IPS DF 4.7 (cell line): ENCODE results near the gene DLG2.

Source experiments
- DNase-seq: peaks from one replicate; pipeline ENCODE4 v3.0.0-alpha.2; 2013; ENCODE audit warnings: low spot score; ENCODE audit errors: extremely low read depth

The DLG2 gene

DNA sequence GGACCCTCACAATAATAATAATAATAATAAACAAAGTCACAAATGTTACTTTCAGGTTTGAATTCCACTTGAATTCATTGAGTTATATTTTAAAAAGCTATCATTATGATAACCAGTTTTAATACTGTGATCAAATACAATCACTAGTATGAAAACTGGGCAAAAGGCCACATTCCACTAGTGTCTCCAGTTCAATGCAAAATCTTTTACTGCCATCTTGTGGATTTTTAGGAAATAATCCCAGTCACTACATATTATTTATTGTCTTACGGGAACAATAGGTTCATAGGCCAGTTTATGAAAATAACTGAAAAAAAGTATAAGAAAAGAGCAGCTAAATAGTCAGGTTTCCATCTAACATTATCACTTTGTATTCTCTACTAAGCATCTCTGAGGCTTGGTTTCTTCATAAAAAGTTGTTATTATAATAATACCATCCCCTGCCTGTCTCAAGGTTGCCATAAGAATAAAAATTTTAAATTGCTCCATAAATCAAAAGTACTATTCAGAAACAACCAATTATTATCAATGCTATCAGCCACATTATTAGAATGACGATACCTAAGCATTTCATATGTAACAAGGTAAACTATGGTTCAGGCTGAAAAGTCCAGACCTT, 1807.1 kb downstream of the DLG2 start:
- DNase-seq = no peak

DNA sequence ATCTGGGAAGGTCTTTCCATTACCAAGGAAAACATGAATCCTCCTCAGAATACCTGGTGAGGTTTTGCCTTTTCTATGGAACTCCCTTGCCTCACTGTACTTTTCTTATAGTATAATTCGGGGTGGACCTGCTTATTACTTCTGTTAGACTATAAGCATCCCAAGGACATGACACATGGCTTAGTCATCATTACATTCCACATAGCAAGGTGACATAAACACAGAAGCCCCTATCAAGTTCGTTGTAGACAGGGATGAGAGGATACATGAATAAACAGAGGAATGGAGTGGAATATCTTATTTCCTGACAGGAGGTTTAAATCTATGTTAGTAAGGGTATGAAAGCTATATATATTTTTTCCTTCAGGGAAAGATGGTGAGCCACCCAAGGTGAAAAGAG, 1808.8 kb downstream of the DLG2 start:
- no peak for DNase-seq

DNA sequence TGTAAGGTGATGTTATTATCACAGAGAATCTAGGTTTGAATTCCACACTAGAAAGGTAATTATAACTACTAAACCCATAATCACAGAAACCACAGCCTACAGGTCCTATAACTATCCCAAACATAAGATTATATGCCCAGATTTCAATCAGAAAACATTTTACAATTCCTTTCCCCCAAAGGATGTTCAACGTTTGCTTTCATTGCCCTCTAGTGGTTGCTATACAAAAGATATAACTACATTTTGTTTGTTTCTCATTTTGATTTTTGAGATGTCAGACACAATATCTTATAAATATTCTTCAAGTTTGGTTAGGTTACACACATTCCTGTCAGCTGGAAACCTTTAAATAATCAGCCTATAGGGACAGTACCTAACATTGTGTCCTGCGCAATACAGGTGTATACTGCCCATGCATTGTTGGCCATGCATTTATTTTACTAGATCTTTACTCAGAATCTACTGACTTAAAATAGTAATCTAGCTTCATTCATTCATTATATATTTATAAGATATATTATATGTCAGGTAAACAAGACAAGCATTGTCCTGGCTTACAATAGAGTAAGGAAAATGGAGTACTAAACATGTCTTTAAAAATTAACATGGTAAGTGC, 1810.5 kb downstream of the DLG2 start:
- no peak for DNase-seq

DNA sequence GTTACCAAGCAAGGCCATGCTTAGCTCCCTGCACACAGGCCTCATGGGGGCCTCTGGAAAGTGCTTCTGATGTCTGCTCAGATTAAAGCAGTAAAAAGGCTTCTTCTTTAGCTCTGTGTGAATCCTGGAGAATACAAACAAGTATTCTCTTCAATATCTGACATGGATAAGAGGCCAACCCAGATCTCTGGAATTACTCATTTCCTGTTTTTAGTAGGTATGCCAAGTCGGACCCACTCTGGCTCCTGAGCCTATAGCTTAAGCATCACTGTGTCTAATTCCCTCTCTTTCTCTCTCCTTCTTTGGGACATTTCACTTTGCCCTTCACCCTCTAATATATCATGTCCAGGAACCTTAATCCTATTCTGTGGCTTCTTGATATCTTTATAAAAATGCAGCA, 1811.4 kb downstream of the DLG2 start:
- DNase-seq = no peak

DNA sequence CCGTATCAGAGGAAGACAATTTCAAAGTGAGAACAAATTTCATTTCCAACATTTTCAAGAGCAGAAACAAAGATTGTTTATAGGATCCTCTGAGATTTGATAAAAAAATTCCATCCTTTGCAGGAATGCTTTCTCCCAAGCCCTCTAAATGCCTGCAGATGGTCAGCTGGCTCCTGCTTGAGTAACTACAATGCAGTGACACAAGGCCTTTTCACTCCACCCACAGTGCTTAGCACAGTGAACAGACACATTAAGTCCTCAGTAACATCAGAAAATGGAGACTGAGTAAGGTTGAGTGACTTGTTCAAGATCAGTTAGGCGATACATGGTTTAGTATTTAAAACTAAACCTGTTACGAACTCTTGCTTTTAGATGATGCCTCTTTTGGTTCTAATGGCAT, 1813.8 kb downstream of the DLG2 start:
- no peak for DNase-seq

DNA sequence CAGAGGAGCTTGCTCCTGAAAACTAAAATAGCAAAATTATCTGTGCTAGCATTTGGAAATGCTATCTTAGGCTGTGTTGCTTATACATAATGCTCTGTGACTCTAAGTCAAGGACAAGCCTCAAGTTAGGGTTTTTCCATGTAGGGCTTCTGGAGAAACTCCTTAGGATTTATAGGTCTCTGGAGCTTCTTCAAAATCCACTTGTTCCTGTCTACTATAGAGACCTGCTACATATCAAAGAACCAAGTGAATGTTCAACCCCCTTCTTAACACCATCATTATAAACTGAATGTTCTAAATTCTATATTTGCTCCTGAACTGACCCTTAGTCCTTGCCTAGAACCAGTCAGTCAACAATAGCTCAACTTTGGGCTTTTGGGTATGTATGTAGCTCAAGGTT, 1817.9 kb downstream of the DLG2 start:
- DNase-seq = no peak

DNA sequence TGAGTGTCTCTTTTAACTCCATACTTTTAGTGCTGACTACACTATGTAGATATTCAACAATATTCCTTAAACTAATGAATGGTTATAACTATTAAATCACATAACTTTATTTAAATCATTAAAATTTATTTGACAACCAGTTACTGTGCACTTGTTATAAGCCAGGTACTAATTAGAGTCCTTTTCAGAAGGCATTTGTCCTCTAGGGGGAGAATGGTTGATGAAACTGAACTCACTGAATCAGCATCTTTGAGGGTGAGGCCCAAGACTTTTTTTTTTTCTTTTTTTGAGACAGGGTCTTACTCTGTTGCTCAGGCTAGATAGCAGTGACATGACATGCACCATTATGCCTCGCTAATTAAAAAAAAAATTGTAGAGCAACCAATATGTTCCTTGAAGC, 1825.3 kb downstream of the DLG2 start:
- no peak for DNase-seq

DNA sequence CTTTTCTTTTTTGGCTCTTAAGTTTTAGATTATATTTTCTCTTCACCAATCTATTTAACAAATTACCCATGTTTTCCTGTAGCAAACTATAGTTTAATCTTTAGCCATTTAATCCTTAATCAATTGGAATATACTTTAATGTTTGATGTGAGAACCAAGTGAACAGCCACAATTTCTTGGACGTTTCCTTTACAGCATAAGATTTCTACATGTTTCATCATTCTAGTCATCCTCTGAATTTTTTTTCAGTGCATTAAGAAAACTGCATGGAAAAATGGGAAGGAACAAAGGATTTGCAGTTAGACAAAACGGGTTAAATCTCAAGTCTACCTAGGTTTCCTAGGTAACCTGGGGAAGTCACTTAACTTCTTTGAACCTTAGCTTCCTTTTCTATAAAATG, 1833.8 kb downstream of the DLG2 start:
- no peak for DNase-seq

DNA sequence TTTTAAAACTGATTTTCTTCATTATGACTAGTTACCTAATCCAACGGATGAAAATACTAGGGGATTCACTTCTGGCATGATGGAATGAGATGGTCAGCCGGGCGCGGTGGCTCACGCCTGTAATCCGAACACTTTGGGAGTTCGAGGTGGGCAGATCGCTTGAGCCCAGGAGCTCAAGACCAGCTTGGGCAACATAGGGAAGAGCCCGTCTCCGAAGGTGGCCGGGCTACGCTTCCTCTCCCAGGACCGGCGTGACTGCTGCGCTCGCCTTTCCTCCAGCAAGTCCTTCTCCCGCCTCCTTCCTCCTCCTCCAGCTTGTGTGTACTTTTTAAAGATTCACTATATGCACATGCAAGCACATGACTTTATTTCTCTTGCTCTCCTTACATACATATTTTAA, 1835.6 kb downstream of the DLG2 start:
- no peak for DNase-seq

DNA sequence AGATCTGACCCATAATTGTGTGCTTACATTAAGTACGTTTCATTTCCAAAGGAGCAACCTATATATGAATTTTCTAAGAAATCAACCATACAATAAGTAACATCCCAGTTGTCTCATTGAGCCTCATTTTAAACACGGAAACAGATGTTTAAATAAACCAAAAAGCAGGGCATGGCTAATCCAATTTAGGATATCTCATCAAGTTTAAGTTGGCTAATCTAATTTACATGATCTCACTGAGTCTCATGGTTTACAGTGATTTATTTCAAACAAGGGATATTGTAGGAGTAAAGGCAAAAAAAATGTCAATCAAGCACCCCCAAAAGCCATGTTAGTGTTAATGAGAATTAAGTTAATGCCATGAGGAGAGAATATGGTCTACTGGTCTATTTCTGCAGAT, 1841.2 kb downstream of the DLG2 start:
- DNase-seq = no peak

DNA sequence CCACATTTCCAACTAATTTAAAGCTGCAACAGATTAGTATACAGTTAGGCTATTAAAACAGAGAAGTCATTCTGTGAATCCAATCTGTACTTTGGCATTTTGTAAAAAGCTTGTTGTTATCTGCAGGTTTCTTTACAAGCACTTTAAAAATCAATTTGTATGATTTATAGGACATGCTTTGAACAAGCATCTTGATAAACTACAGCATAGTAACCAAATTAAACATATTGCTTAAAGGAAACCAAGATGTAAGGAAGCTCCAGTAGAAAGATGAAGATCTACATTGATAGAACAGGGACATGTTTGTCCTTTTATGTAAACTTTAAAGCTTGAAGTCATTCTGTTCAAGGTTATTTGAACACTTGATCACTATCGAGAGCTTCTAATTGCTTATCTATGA, 1842.7 kb downstream of the DLG2 start:
- DNase-seq = no peak

DNA sequence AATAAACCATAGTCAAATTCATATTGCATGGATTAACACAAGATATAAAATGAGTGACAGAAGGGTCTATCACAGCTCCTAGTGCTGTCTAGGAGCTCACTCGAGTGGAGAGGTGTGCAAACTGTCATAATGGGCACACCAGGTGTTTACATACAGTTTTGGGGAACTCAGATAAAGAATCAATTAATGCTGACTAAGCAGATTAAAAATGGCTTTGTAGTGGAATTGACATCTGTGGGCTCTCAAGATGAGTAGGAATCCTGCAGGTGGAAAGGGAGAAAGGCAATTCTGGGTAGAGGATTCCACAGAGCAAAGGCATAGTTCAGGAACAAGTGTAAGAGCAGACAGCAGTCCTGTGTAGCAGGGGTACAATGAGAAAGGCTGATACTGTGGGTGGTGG, 1844.8 kb downstream of the DLG2 start:
- DNase-seq = no peak

DNA sequence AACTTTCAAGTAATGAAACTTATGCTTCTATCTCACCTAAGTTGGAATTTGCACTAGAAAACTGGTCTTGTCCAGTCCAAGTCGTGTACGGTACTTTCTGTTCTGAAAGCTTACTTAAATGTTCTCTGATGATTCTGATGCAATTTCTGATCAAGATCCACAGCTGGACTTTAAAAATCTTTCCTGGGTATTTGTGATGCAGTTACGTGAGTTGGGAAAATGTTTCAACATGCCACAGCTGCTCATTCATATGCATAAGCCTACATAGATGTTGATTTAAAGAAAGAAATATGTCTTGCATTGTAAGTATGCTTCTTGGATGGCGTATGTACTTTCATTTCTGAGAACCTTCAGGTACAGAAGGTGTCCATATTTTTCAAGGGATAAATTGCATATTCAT, 1847.3 kb downstream of the DLG2 start:
- DNase-seq = no peak

DNA sequence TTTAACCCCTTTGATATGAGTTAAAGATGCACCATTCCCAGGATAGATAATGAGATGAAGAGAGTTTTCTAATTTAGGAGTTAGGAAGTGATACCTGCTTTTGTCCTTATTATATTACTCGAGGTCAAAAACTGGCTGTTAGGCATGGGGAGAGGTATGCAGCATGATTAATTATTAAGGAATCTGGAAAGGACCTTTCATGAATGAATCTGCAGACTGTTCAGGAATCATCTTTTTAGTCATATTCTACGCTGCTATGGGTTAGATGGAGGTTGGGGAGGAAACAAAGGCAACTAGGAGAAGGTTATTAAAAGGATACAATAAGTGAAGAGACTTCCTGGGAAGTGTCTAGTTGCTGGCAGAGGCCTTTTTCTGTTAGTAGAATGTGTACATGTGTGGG, 1848.5 kb downstream of the DLG2 start:
- DNase-seq = no peak

DNA sequence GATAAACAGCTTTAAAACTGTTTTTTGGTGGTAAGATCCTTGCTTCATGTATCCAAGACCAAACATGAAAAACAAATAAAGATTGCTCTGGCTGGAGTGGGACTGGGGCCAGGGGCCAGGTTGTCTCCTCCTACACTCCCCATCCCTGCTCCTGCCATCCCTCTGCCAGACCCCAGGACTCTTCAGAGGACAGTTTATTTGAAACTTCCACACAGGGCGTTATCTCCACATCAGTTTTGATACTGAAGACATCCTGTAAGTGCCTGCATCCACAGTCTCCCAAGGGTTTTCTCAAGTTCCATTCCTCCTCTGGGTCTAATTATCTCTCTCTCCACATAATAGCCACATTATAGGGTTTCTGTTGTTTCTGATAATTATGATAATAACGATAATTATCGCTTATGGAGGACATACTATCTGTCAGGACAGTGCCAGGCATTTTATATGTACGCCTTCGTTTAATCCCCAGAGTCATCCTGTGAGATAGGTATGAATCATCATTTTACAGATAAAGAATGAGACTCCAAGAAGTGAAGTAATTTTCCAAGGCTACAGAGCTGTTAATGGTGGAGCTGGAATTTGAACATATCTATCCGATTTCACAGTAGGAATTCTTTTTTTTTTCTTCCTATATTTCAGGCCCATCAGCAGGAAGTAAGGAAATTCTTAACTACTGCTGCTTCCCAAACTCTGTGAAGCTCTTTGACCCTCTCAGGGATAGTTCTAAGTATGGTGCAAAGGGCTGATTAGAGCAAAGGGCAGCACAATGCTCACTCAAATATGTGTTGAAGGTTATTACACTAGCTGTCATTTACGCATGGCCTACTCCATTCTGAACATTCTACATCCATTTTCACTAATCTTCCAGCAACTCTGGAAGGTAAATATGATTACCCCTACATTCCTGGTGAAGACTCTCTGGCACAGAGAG, 1852.9 kb downstream of the DLG2 start:
- DNase-seq = no peak

DNA sequence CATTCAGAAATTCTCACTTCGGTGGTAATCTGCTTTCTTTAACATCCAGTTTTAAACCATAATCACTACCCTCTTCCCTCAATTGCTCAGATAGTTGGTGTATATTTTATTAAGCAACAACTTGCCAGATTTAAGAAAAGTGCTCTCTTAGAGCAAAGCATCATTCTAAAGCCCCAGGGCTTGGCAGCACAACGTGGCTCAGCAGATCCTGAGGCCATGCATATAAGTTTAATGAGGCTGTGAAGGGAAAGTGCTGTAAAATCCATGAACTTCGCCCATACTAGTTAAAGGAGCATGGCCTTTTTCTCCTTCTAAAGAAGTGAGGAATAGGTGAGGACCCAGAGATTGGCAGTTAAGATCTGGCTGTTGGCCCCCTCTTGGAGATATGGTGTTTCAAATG, 1858.7 kb downstream of the DLG2 start:
- no peak for DNase-seq

DNA sequence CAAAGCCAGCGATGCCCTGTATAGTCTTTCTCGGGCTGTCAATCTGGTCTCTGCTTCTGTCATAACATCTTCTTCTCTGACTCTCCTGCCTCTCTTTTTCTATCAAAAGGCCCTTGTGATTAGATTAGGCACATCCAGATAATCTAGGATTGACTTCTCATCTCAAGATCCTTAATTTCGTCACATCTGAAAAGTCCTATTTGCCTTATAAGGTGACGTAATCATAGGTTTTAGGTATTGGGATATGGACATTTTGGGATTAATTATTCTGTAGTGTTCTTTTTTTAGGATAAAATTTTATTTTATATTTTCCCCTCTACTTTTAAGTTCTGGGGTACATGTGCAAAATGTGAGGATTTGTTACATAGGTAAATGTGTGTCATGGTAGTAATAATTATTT, 1860.2 kb downstream of the DLG2 start:
- no peak for DNase-seq

DNA sequence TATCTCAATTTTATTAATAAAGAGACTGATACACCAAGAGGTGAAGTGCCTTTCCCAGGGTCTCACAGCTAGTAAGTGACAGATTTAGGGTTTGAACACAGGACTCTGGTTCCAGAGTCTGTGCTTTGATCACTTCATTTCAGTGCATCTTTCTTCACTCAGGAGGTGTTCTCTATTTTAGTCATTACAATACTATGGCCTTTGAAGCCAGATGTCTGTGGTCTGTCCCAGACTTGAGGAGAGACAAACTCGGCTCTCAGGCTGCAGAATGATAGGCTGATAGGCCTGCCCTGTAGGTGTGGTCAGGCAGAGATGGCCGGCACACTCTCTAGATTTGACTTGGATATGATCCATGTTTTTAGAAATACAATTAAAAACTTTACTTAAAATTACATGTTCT, 1862.5 kb downstream of the DLG2 start:
- DNase-seq = no peak

DNA sequence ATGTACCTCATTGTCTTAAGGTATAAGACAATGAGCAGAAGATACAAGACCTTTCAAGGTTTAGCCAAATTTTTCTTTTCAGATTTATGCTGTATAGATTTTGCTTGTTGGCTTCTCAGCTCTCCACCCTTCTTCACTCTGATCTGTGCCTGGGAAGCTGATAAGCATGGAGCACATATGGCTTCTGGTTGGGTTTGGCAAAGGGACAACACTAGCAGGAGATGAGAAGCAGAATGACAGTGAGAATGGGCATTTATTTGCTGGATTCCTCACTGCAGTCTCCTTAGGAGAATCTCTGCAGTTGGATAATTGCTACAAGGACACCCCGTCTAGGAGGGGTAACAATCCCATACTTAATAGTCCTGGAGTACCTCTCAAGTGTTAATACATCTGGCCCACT, 1866.2 kb downstream of the DLG2 start:
- no peak for DNase-seq

DNA sequence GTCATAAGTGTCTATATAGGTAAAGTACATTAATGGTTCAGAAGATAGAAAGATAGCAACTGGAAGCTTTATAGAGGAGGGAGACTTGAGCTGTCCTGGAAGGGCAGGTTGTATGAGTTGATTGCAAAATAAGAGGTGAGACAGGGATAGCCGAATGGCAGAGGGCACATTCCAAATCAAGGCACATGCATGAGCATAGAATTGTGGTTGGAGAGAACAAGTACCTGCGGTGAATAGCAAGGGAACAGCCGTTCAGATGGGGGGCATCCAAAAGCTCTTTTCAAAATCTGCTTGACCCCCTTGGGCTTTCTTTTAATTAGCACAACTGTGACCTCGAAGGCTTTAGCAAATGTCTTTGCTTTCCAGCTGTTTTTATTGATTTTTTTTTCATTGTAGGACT, 1868.0 kb downstream of the DLG2 start:
- no peak for DNase-seq

DNA sequence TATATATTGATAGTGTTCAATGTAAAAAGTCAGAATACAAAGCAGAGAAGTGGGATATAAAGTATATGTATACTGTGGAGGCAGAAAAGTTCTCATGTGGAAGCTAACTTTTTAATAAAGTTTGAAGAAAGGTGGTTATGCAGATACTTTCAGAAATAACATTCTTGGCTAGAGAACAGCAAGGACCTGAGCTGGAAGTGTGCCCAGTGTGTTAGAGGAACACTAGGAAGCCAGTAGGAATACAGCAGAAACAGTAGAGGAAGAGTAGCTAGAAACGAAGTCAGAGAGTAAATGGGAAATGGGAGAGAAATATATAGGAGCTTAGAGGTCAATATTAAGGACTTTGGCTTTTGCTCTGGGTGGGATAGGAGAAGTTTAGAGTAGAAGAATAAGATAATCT, 1876.1 kb downstream of the DLG2 start:
- DNase-seq = no peak

DNA sequence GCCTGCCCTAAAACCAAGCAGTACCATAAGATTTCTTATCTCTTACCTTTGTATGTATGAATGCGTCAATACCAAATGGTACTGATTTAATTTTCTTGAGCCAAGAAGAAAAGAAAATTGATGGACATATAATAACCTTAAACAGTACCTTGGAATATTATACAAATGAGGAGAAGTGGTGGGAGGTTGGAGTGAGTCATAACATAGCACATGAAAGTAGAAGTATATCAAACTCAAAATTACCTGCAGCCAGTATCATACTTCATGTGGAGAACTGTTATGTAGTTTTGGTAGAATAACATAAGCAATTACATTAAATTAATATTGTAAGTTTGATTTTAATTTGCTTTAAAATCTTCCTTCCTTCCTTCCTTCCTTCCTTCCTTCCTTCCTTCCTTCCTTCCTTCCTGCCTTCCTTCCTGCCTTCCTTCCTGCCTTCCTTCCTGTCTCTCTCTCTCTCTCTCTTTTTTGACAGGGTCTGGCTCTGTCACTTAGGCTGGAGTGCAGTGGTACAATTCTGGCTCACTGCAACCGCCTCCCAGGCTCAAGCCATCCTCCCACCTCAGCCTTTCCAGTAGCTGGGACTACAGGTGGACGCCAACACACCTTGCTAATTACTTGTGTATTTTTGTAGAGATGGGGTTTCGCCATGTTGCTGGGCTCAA, 1880.1 kb downstream of the DLG2 start:
- no peak for DNase-seq
